HG02678 (cell line): ENCODE results near the gene KCNQ1.
"Not testable (repeated sequence)": the region's sequence is repeated elsewhere in the genome, so short reads cannot be mapped to it uniquely, and the experiment has no call there.

Source experiments
- ATAC-seq: cut with Tn5 transposase; IDR thresholded peaks from one replicate; pipeline ENCODE4 v1.9.1; 2021; ENCODE audit warnings: mild to moderate bottlenecking, moderate library complexity; ENCODE audit not compliant: unreplicated experiment

The KCNQ1 gene

GRCh38 chr11:2631161-2631560 lies 186.4 kb downstream of the KCNQ1 start:
- no peak for ATAC-seq

GRCh38 chr11:2639763-2640162 lies 195.0 kb downstream of the KCNQ1 start:
- ATAC-seq, result not testable (repeated sequence)

- no peak for ATAC-seq
These were observed 196.8 kb downstream of the KCNQ1 start for GRCh38 chr11:2641623-2642022.

- no peak for ATAC-seq
These were observed 198.9 kb downstream of the KCNQ1 start for GRCh38 chr11:2643746-2644145.

GRCh38 chr11:2644844-2645778 lies 200.3 kb downstream of the KCNQ1 start:
- ATAC-seq, result no peak

GRCh38 chr11:2645779-2646118 lies 200.9 kb downstream of the KCNQ1 start:
- no peak for ATAC-seq

- ATAC-seq, result no peak
These were observed 202.4 kb downstream of the KCNQ1 start for GRCh38 chr11:2647167-2647566.

GRCh38 chr11:2647953-2648352 lies 203.1 kb downstream of the KCNQ1 start:
- ATAC-seq, result no peak

- no peak for ATAC-seq
These were observed 204.6 kb downstream of the KCNQ1 start for GRCh38 chr11:2649400-2649799.

- ATAC-seq, result no peak
These were observed 205.0 kb downstream of the KCNQ1 start for GRCh38 chr11:2649848-2650247.

GRCh38 chr11:2650343-2650867 lies 205.6 kb downstream of the KCNQ1 start:
- no peak for ATAC-seq

GRCh38 chr11:2651054-2651617 lies 206.3 kb downstream of the KCNQ1 start:
- ATAC-seq, result no peak

- ATAC-seq, result no peak
These were observed 207.0 kb downstream of the KCNQ1 start for GRCh38 chr11:2651826-2652271.

GRCh38 chr11:2652333-2653197 lies 207.8 kb downstream of the KCNQ1 start:
- ATAC-seq, result no peak

GRCh38 chr11:2653198-2653551 lies 208.4 kb downstream of the KCNQ1 start:
- ATAC-seq, result no peak

GRCh38 chr11:2653930-2654739 lies 209.3 kb downstream of the KCNQ1 start:
- no peak for ATAC-seq

GRCh38 chr11:2655016-2655719 lies 210.4 kb downstream of the KCNQ1 start:
- no peak for ATAC-seq

- no peak for ATAC-seq
These were observed 211.2 kb downstream of the KCNQ1 start for GRCh38 chr11:2655834-2656622.

- no peak for ATAC-seq
These were observed 212.1 kb downstream of the KCNQ1 start for GRCh38 chr11:2656859-2657258.
